Fibroblast of villous mesenchyme (primary cell): Measurements from ENCODE around the gene ZNF580. TPM values are rescaled to one million over a fixed set of nuclear protein-coding genes. Genes with fewer than 3 reads are reported as not detected.
A peak's percentile ranks its signal among the peaks of the same experiment; 100 is the strongest.

Source experiments
- DNase-seq: peaks from one replicate; pipeline ENCODE4 v3.0.0-alpha.2; 2010; ENCODE audit warnings: low read depth
- H3K4me3 ChIP-seq: 2 replicates; pipeline ENCODE4 v1.5.1; 2011; ENCODE audit warnings: low read depth, mild to moderate bottlenecking, low read length
- CTCF ChIP-seq: IDR thresholded peaks from 2 replicates; pipeline ENCODE4 v1.5.1; 2012; ENCODE audit warnings: low read depth, mild to moderate bottlenecking, low read length; ENCODE audit not compliant: insufficient read depth
- total RNA-seq: library from RNA; depleted of rRNA; stranded (reverse); fragments of >200 nt; gene quantifications from 2 replicates; pipeline ENCODE4 v1.2.3, GENCODE V29; 2012

Gene ZNF580
- total RNA-seq, 1 donor: 5.6 TPM

GRCh38 chr19:55597501-55597921, 43.3 kb upstream of the ZNF580 start:
- H3K4me3 ChIP-seq: no peak overlapping the region
- no peak for DNase-seq
- no peak for TF ChIP-seq CTCF

DNA sequence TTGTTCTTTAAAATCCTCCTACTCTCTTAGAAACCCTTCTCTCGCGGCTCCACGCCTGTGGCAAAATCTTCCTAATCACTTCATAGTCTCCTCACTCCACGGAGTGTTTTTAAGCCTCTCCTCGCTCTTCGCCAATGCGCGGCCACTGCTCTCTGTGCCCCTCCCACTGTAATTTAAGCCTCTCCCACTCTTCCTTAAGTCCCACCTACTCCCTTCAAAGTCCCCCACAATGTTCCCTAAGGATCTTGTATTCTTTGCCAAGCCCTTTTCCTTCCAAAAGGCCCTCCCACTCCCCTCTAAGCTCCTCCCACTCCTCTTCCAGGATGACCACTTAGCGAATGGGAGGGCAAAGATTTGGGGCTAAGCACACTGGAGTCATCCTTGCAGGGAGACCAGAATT, 42.8 kb upstream of the ZNF580 start:
- DNase-seq: no peak
- H3K4me3 ChIP-seq: no peak overlapping the region
- TF ChIP-seq CTCF: no peak

DNA sequence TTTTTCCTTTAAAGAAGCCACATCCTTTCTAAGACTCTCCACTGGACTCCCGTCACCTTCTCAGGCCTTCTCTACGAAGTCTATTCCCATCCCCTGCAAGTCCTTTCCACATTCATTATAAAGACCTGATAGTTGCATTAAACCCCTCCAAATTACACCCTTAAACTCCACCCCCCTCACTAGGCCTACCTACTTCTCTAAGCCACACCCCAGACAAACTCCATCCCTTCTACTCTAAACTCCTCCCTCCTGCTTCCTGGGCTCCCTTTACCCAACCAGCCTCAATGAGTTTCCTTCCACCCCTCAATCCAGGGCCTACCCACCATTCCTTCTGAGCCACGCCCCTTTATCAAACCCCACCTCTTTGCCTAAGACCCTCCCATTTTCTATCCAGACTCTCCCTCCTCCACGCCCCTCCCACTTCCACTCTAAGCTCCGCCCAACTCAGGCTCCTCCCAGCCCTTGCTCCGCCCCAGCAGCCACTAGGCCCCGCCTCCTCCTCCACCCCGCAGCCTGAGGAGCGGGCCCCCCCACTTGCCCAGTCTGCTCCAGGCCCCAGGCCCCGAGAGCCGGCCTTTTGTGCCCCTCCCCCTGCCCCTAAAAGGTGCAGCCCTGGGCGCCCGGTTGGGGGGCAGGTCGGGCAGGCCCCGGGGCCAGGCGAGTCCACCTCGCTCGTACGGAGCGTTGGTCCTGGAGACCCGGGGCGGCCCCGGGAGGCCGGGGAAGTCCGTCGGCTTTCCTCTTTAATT, 41.9 kb upstream of the ZNF580 start:
- peak; percentile 98 for DNase-seq
- no peak for TF ChIP-seq CTCF
- H3K4me3 ChIP-seq: peak overlapping the region; percentile 93

DNA sequence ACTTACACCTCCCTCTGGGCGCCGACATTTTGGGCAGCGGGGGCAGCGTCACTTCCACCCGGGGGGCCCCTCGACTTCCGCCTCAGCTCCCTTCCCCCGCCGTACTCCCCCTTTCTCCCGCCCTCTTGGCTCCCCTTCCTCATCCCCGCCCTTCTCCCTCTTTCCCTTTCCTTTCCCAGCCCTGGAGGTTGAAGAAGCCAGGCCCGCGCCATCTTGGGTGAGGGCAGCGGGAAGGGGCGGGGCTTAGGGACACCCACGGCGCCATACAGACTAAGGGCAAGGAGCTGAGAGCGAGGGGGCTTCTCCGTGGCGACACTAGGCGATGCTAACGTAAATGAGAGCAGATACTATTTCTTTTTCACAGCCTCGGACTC, 41.3 kb upstream of the ZNF580 start, which contains the start of gene FIZ1:
Gene FIZ1, minus strand, starts transcription at position 50 of the 374 bp plus-strand sequence. CDS start 1,652 bp downstream, outside the sequence.
- TF ChIP-seq CTCF: no peak
- H3K4me3 ChIP-seq: peak within 1 kb of the TSS; percentile 93
- DNase-seq: peak; percentile 99

- H3K4me3 ChIP-seq: peak within 1 kb of the TSS; percentile 93
- DNase-seq: peak; percentile 90
- TF ChIP-seq CTCF: no peak
Observed at GRCh38 chr19:55599842-55600661, 40.8 kb upstream of the ZNF580 start, which contains the start of gene ZNF524. Gene ZNF524, plus strand, starts transcription at chr19:55600288. Its CDS starts 1,825 bp downstream, at chr19:55602113.

- peak overlapping the region; percentile 93 for H3K4me3 ChIP-seq
- no peak for TF ChIP-seq CTCF
- no peak for DNase-seq
Observed at GRCh38 chr19:55600662-55601028, 40.2 kb upstream of the ZNF580 start.
